ENCODE data around the gene MLLT3.

Gene MLLT3

DNA sequence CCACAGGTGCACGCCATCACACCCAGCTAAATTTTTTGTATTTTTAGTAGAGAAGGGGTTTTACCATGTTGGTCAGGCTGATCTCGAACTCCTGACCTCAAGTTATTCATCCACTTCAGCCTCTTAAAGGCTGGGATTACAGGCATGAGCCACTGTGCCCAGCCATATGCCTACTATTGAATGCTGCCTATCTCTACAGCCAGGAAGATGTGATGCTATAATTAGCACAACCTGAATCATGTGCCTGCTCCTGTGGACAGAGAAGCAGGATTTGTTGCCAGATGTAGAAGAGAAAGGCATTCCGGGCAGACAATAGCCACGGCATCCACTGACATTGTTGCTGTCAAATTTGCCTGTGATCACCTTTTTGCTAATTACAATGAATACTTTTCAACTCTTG lies 24.4 kb upstream of the MLLT3 start:
- Histone ChIP-seq H3K4me3 (ENCODE audit: insufficient read depth, low read length, poor library complexity, severe bottlenecking) (no peak overlapping the region), H3K9me3 (ENCODE audit: insufficient read depth, low read length) (no peaks in the 10 kb centered on the region), H3K4me2 (ENCODE audit: low read depth, low read length, poor library complexity, severe bottlenecking) (no peak overlapping the region), H3F3A (ENCODE audit: insufficient read depth) (no peaks in the 10 kb centered on the region), H3K27me3 (ENCODE audit: low read length) (no peaks in the 10 kb centered on the region), H3K36me3 (ENCODE audit: low read length) (no peaks in the 10 kb centered on the region; the same call in 1 of the 2 replicates), H4K20me1 (ENCODE audit: low read depth, low read length) (peaks cover 8% of the 10 kb centered on the region; the same call in 1 of the 2 replicates), H3K9me2 (replicated peaks; ENCODE audit: insufficient read depth, low read length) (no peaks in the 10 kb centered on the region), H2AFZ (ENCODE audit: low read depth, low read length, severe bottlenecking) (no peak overlapping the region), H3K9ac (ENCODE audit: low read length) (no peak overlapping the region), H3K27ac (ENCODE audit: low read depth, low read length) (no peak overlapping the region), H3K79me2 (ENCODE audit: insufficient read depth, low read length) (no peaks in the 10 kb centered on the region)
- TF ChIP-seq, protein P1, sequence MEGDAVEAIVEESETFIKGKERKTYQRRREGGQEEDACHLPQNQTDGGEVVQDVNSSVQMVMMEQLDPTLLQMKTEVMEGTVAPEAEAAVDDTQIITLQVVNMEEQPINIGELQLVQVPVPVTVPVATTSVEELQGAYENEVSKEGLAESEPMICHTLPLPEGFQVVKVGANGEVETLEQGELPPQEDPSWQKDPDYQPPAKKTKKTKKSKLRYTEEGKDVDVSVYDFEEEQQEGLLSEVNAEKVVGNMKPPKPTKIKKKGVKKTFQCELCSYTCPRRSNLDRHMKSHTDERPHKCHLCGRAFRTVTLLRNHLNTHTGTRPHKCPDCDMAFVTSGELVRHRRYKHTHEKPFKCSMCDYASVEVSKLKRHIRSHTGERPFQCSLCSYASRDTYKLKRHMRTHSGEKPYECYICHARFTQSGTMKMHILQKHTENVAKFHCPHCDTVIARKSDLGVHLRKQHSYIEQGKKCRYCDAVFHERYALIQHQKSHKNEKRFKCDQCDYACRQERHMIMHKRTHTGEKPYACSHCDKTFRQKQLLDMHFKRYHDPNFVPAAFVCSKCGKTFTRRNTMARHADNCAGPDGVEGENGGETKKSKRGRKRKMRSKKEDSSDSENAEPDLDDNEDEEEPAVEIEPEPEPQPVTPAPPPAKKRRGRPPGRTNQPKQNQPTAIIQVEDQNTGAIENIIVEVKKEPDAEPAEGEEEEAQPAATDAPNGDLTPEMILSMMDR (IDR thresholded peaks at IDR 0.05; ENCODE audit: insufficient read depth, low read length, poor library complexity, severe bottlenecking), result no peak
- no peak for TF ChIP-seq EZH2phosphoT487 (conservative IDR thresholded peaks at IDR 0.05; ENCODE audit: low read length)

DNA sequence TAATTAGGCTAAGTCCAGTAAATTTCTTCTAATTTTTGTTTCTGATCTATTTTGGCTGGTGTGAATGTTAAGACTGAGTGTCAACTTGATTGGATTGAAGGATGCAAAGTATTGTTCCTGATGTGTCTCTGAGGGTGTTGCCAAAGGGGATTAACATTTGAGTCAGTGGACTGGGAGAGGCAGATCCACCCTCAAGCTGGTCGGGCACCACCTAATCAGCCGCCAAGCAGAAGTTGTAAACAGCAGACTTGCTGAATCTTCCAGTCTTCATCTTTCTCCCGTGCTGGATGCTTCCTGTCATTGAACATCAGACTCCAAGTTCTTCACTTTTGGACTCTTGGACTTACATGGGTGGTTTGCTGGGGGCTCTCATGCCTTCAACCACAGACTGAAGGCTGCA lies 21.4 kb upstream of the MLLT3 start:
- no peaks in the 10 kb centered on the region for H3K27me3 ChIP-seq (ENCODE audit: low read length)
- no peaks in the 10 kb centered on the region for H3K9me2 ChIP-seq (replicated peaks; ENCODE audit: insufficient read depth, low read length)
- no peaks in the 10 kb centered on the region for H3K79me2 ChIP-seq (ENCODE audit: insufficient read depth, low read length)
- H3K4me3 ChIP-seq (ENCODE audit: insufficient read depth, low read length, poor library complexity, severe bottlenecking), result no peak overlapping the region
- H3K36me3 ChIP-seq (ENCODE audit: low read length), result no peaks in the 10 kb centered on the region; the same call in 1 of the 2 replicates
- H2AFZ ChIP-seq (ENCODE audit: low read depth, low read length, severe bottlenecking), result no peak overlapping the region
- H3K27ac ChIP-seq (ENCODE audit: low read depth, low read length), result no peak overlapping the region
- no peak overlapping the region for H3K9ac ChIP-seq (ENCODE audit: low read length)
- H3F3A ChIP-seq (ENCODE audit: insufficient read depth), result no peaks in the 10 kb centered on the region
- H3K4me2 ChIP-seq (ENCODE audit: low read depth, low read length, poor library complexity, severe bottlenecking), result no peak overlapping the region
- H4K20me1 ChIP-seq (ENCODE audit: low read depth, low read length), result peaks cover 8% of the 10 kb centered on the region; the same call in 1 of the 2 replicates
- no peaks in the 10 kb centered on the region for H3K9me3 ChIP-seq (ENCODE audit: insufficient read depth, low read length)
- TF ChIP-seq, protein P1 (IDR thresholded peaks at IDR 0.05; ENCODE audit: insufficient read depth, low read length, poor library complexity, severe bottlenecking), result no peak
- TF ChIP-seq EZH2phosphoT487 (conservative IDR thresholded peaks at IDR 0.05; ENCODE audit: low read length), result no peak

DNA sequence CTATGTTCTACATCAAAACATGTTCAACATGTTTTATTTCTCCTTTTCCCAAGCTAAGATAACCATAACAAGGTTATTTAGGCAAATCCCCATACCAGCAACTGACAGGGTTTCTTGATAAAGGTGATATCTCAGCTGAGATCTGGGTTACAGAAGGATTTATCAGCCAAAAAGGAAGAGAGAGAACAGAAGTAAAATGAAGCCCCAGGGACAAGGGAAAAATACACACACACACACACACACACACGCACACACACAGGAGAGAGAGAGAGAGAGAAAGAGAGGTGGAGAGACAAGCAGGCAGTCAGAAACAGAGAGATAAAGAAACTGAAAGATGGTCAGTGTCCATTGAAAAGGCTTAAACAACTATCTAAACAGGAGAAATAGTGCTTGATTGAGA lies 19.7 kb upstream of the MLLT3 start:
- Histone ChIP-seq H3K27me3 (ENCODE audit: low read length) (no peaks in the 10 kb centered on the region), H4K20me1 (ENCODE audit: low read depth, low read length) (peaks cover 8% of the 10 kb centered on the region; the same call in 1 of the 2 replicates), H3K9me2 (replicated peaks; ENCODE audit: insufficient read depth, low read length) (no peaks in the 10 kb centered on the region), H3K9me3 (ENCODE audit: insufficient read depth, low read length) (no peaks in the 10 kb centered on the region), H3K4me2 (ENCODE audit: low read depth, low read length, poor library complexity, severe bottlenecking) (no peak overlapping the region), H2AFZ (ENCODE audit: low read depth, low read length, severe bottlenecking) (no peak overlapping the region), H3F3A (ENCODE audit: insufficient read depth) (no peaks in the 10 kb centered on the region), H3K9ac (ENCODE audit: low read length) (no peak overlapping the region), H3K4me3 (ENCODE audit: insufficient read depth, low read length, poor library complexity, severe bottlenecking) (no peak overlapping the region), H3K36me3 (ENCODE audit: low read length) (no peaks in the 10 kb centered on the region), H3K27ac (ENCODE audit: low read depth, low read length) (no peak overlapping the region), H3K79me2 (ENCODE audit: insufficient read depth, low read length) (no peaks in the 10 kb centered on the region)
- no peak for TF ChIP-seq EZH2phosphoT487 (conservative IDR thresholded peaks at IDR 0.05; ENCODE audit: low read length)
- TF ChIP-seq, protein P1 (IDR thresholded peaks at IDR 0.05; ENCODE audit: insufficient read depth, low read length, poor library complexity, severe bottlenecking), result no peak

All from SU-DHL-6 (cell line).